ENCODE data around the gene NT5DC4. TPM values are rescaled to one million over a fixed set of nuclear protein-coding genes. Genes with fewer than 3 reads are reported as not detected.

The NT5DC4 gene
- total and polyA plus RNA-seq, 12 donors: 0.22 to 0.56 (median 0.24) TPM; not detected in 9

- Histone ChIP-seq H3K36me3 (replicated peaks in 1 of 2) (no peaks in the 10 kb centered on the region), H3K9me3 (replicated peaks in 1 of 3) (no peaks in the 10 kb centered on the region), H3K27me3 (no peaks in the 10 kb centered on the region), H3K4me1 (replicated peaks in 1 of 2) (no peaks in the 10 kb centered on the region), H3K27ac (no peak overlapping the region), H3K4me3 (no peak overlapping the region)
- 79 to 91% (median 87%) methylated on average over 11 to 23 of the region's 23 CpGs for WGBS, 4 donors
- intact Hi-C loops (cut with DNase I): loop anchor here in 1 of 2 donors (10.0 kb wide), 1 partner anchor 97 kb away; no protein-coding TSS in a partner anchor
- TF ChIP-seq CTCF (IDR thresholded peaks at IDR 0.05) (no peak), POLR2A (IDR thresholded peaks at IDR 0.05) (no peak)
- DNase-seq: peak in 1 of 7 donors; percentile 27
These were observed 1.2 kb downstream of the NT5DC4 start for GRCh38 chr2:112721819-112722522.

DNA sequence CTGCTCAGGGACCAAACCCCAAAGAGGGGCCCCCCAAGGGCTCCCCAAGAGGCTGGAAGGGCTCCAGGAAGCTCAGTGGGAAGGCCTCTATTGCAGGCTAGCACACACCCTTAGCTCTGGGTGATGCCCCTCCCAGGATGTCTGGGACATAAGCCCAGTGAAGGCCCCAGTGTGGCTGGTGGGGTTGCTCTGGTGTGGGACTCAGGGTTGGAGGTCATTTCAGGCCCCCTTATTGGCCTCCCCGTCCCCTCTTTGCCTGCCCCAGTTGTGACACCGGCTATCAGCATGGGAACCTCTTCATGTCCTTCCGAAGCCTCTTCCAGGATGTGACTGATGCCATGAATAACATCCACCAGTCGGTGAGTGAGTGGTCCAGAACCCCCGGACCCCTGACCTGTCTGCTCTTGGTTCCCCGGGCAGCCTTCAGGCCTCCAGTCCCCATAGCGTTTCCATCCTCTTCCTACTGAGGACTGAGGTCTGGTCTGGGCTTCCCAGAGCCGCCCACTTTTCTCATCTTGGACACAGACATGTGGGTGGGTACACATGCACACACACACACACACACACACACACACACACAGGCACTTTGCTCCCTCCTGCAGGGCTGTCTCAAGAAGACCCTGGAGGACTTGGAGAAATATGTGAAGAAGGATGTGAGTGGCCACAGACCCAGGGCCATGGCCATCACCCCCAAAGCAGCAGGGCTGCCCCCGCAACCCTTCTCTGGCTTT is 2.2 kb downstream of the NT5DC4 start:
- H3K27ac ChIP-seq: no peak overlapping the region
- no peaks in the 10 kb centered on the region for H3K9me3 ChIP-seq (replicated peaks in 1 of 3)
- H3K36me3 ChIP-seq (replicated peaks in 1 of 2): no peaks in the 10 kb centered on the region
- DNase-seq: peak in 1 of 7 donors; percentile 17
- TF ChIP-seq POLR2A (IDR thresholded peaks at IDR 0.05): no peak
- no peak for TF ChIP-seq CTCF (IDR thresholded peaks at IDR 0.05)
- no peak overlapping the region for H3K4me3 ChIP-seq
- 83 to 95% (median 87%) methylated on average over 7 to 9 of the region's 9 CpGs for WGBS, 4 donors
- intact Hi-C loops (cut with DNase I): loop anchor here in 1 of 2 donors (10.0 kb wide), 1 partner anchor 98 kb away; no protein-coding TSS in a partner anchor
- no peaks in the 10 kb centered on the region for H3K27me3 ChIP-seq
- no peaks in the 10 kb centered on the region for H3K4me1 ChIP-seq (replicated peaks in 1 of 2)

DNA sequence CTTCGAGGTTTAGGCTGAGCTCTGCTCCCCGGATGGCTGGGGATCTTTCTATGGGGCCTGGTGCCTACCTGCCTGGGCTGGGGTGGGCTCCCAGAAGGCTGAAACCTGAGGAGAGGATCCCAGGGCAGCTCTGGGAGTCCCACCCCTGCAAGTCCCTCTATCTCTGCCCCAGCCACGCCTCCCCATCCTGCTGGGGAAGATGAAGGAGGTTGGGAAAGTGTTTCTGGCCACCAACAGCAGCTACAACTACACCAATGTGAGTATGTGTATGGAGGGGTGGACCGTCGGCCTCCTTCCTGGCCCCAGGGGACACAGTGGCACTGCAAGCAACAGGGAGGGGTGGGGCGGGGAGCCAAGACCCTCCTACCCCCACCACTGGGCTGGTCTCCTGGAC is 2.7 kb downstream of the NT5DC4 start:
- Histone ChIP-seq H3K4me3 (no peak overlapping the region), H3K9me3 (replicated peaks in 1 of 3) (no peaks in the 10 kb centered on the region), H3K27ac (no peak overlapping the region), H3K4me1 (replicated peaks in 1 of 2) (no peaks in the 10 kb centered on the region), H3K36me3 (replicated peaks in 1 of 2) (no peaks in the 10 kb centered on the region), H3K27me3 (no peaks in the 10 kb centered on the region)
- peak in 1 of 7 donors; percentile 28 for DNase-seq
- TF ChIP-seq POLR2A (IDR thresholded peaks at IDR 0.05) (no peak), CTCF (IDR thresholded peaks at IDR 0.05) (no peak)
- intact Hi-C loops (cut with DNase I): loop anchor here in 1 of 2 donors (10.0 kb wide), 1 partner anchor 99 kb away; no protein-coding TSS in a partner anchor
- WGBS, 4 donors: 82 to 94% (median 89%) methylated on average over 3 to 6 of the region's 6 CpGs

- 89 to 96% (median 95%) methylated on average over 7 to 8 of the region's 8 CpGs for WGBS, 4 donors
- peaks cover 0 to 4% of the 10 kb centered on the region in 2 donors for H3K4me1 ChIP-seq (replicated peaks in 1 of 2)
- intact Hi-C loops (cut with DNase I): loop anchor here in 1 of 2 donors (10.0 kb wide), 1 partner anchor 99 kb away; no protein-coding TSS in a partner anchor
- H3K9me3 ChIP-seq (replicated peaks in 1 of 3): no peaks in the 10 kb centered on the region
- no peak for TF ChIP-seq CTCF (IDR thresholded peaks at IDR 0.05)
- no peak for TF ChIP-seq POLR2A (IDR thresholded peaks at IDR 0.05)
- peak in 1 of 7 donors; percentile 38 for DNase-seq
- H3K4me3 ChIP-seq: no peak overlapping the region
- H3K36me3 ChIP-seq (replicated peaks in 1 of 2): no peaks in the 10 kb centered on the region
- H3K27ac ChIP-seq: no peak overlapping the region
- H3K27me3 ChIP-seq: no peaks in the 10 kb centered on the region
These were observed 3.2 kb downstream of the NT5DC4 start for GRCh38 chr2:112723995-112724394.
